GM12874 (cell line): ENCODE measurements around the gene STXBP1.

Experiments
- TF ChIP-seq, protein P1 (sequence below): IDR thresholded peaks from 2 replicates; pipeline ENCODE4 v1.5.1; 2011; ENCODE audit warnings: low read depth, mild to moderate bottlenecking, control low read depth, low read length, moderate library complexity; ENCODE audit not compliant: insufficient read depth

Gene STXBP1

DNA sequence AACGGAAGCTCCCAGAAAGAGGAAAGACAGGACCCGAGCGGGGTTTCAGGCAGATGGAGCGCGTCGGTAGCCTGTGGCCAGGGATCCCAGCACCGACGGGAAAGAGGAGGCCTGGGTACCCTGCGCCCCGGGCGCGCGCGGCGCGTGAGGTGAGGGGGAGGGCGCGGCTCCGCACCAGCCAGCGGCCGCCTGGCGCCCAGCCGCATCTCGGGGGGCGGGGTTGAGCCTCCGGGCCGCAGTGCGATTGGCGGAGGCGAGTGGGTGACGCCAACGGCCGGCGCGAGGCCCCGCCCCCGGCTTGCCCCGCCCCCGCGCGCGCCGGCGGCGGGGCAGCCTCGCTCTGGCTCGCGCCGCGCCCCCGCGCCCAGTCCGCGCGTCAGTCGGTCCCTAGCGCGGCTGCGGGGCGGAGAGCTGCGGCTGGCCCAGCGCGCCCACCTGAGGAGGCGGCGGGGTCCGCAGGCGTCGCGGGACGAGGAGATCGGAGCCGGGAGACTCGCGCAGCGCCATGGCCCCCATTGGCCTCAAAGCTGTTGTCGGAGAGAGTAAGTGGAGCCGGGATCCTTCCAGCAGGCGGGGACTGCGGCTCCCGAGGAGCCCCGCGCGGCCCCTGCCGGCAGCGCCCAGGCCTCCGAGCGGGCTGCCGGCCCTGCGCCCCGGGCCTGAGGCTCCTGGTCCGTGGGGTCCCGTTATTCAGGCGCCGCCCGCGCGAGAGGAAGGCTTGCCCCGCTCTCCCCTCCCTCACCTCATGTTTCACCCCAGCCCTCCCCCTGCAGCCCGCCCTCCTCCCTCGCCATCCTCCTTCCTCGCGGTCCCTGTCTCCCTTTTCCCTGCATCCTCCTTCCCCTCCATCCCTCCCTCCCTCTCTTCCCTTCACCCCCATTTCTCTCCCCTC lies at the start of gene STXBP1:
TSS of gene STXBP1 (plus strand) at position 379 of the 892 bp plus-strand sequence. CDS start at position 506, 127 bp downstream.
- TF ChIP-seq, protein P1, sequence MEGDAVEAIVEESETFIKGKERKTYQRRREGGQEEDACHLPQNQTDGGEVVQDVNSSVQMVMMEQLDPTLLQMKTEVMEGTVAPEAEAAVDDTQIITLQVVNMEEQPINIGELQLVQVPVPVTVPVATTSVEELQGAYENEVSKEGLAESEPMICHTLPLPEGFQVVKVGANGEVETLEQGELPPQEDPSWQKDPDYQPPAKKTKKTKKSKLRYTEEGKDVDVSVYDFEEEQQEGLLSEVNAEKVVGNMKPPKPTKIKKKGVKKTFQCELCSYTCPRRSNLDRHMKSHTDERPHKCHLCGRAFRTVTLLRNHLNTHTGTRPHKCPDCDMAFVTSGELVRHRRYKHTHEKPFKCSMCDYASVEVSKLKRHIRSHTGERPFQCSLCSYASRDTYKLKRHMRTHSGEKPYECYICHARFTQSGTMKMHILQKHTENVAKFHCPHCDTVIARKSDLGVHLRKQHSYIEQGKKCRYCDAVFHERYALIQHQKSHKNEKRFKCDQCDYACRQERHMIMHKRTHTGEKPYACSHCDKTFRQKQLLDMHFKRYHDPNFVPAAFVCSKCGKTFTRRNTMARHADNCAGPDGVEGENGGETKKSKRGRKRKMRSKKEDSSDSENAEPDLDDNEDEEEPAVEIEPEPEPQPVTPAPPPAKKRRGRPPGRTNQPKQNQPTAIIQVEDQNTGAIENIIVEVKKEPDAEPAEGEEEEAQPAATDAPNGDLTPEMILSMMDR: 0 out of 2 replicates have a peak, but pooled peaks have one; percentile 2

DNA sequence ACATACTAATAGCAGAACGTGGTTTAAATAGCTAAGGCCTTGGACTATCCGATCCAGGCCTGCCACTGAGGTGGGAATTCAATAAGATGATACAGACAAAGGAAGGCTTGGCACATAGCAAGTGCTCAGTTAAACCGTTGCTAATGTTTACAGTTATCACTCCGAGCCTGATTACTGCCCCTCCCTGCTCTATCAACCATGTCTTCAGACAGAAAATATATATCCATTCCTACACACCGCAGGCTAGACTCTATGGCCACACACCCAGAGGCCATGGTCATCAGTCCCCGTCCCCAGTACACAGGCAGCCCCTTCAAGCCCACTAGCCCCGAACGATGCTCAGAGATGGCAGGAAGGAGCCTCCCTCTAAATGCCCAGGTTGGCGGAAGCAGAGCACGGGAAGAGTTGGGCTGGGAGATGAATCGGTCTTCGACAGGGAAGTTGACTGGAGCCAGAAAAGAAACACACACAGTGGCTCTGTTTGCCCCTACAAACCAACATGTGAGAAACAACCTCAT lies 49.7 kb upstream of the STXBP1 start:
- TF ChIP-seq, protein P1: no peak

DNA sequence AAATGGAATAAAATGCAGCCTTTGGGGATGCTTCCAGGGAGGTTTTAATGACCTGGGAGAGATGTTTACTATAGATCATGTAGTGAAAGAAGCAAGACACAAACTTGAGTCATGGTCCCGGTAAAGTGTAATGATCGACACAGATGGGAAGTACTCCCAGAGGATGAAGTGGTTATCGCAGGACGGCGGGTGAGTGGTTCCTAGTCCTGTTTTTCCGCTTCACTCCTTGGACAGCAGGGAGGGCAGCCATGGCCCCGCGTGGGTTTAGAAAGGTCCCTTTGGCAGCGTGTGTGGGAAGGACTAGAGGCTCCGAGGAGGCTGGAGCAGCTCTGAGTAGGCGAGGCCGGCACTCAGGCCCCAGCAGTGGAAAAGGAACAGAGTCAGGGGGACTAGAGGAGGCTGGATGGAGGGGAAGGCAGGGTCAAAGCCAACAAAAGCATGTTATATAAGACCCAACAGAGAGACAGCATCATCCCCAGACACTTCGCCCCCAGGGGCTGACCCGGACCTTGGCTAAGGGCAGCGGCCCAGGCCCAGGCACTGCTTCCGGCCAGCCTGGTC lies 49.2 kb upstream of the STXBP1 start:
- TF ChIP-seq, protein P1: no peak

DNA sequence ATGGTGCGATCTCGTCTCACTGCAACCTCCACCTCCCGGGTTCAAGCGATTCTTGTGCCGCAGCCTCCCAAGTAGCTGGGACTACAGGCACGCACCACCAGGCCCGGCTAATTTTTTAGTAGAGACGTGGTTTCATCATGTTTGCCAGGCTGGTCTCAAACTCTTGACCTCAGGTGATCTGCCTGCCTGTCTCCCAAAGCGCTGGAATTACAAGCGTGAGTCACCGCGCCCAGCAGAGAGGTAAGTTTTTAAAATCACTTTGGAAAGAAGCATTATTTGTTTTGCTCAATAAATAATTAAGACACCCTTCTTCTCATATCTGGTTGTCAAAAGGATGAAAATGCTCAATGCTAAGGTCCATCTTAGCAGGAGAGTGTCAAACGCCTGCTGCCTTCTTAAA lies 48.5 kb upstream of the STXBP1 start:
- TF ChIP-seq, protein P1: no peak

DNA sequence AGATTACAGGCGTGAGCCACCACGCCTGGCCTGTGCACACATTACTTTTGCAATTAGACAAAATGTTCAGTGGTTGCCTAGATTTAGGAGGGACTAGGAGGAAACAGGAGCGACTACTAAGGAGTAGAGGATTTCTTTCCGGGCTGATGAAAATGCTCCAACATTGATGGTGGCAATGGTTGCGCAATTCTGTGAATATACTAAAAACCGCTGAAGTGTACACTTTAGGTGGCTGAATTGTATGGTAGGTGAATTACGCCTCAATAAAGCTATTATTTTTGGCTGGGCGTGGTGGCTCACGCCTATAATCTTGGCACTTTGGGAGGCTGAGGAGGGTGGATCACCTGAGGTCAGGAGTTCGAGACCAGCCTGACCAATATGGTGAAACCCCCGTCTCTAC lies 46.8 kb upstream of the STXBP1 start:
- TF ChIP-seq, protein P1: no peak

DNA sequence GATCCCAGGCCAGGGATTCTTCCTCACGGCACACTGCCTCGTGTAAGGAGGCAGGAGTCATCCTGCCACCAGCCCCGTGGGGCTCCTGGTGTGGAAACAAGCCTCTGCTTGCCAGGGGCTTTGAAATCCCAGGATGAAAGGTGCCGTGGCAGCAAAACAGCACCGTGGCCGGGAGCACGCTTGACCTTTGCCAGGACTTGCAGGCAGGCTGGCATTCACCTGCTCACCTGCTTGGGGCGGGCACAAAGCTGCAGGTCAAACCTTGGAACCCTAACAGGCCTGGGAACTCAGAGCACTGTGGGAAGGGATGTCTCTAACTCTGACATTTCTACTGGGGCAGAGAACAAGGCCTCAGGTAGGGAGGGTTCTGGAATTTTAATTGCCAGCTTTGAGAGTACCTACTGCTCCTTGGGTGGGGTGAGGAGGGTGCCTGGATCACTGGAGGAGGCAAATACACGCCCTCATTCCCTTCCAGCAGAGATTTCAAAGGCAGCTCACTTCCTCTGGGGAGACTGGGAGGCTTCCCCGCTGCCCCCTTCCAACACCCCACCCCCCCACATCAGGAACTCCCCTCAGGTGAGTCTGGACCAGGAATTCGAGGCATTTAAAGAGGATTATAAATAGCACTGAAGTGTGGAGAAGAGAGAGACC lies 45.6 kb upstream of the STXBP1 start:
- TF ChIP-seq, protein P1: no peak
